Kidney tubule cell (primary cell): ENCODE results near the gene ETS2.
A peak's percentile ranks its signal among the peaks of the same experiment; 100 is the strongest.
"Not testable (repeated sequence)": the region's sequence is repeated elsewhere in the genome, so short reads cannot be mapped to it uniquely, and the experiment has no call there.

Experiments
- DNase-seq: peaks from one replicate; pipeline ENCODE4 v3.0.0-alpha.2; 2018; ENCODE audit warnings: low spot score

The ETS2 gene

GRCh38 chr21:38839328-38840286, 33.9 kb downstream of the ETS2 start:
- peak; percentile 67 for DNase-seq

GRCh38 chr21:38840456-38841300, 34.9 kb downstream of the ETS2 start:
- DNase-seq = no peak

- DNase-seq = no peak
Measured at GRCh38 chr21:38841472-38841871, 35.7 kb downstream of the ETS2 start.

- no peak for DNase-seq
Measured at GRCh38 chr21:38842079-38842478, 36.4 kb downstream of the ETS2 start.

- no peak for DNase-seq
Measured at GRCh38 chr21:38843379-38843778, 37.6 kb downstream of the ETS2 start.

- peak; percentile 24 for DNase-seq
Measured at GRCh38 chr21:38843806-38844503, 38.2 kb downstream of the ETS2 start.

GRCh38 chr21:38845374-38845773, 39.6 kb downstream of the ETS2 start:
- DNase-seq = not testable (repeated sequence)

GRCh38 chr21:38847556-38847955, 41.8 kb downstream of the ETS2 start:
- DNase-seq = no peak

GRCh38 chr21:38848187-38848609, 42.5 kb downstream of the ETS2 start:
- no peak for DNase-seq

GRCh38 chr21:38849776-38850175, 44.0 kb downstream of the ETS2 start:
- peak; percentile 46 for DNase-seq

GRCh38 chr21:38850277-38850951, 44.7 kb downstream of the ETS2 start:
- no peak for DNase-seq

GRCh38 chr21:38851101-38851500, 45.4 kb downstream of the ETS2 start:
- no peak for DNase-seq

GRCh38 chr21:38852278-38852677, 46.5 kb downstream of the ETS2 start:
- peak; percentile 35 for DNase-seq

GRCh38 chr21:38852708-38853107, 47.0 kb downstream of the ETS2 start:
- DNase-seq = no peak

- DNase-seq = peak; percentile 96
Measured at GRCh38 chr21:38853421-38853919, 47.7 kb downstream of the ETS2 start.

GRCh38 chr21:38857152-38857825, 51.6 kb downstream of the ETS2 start:
- no peak for DNase-seq

- no peak for DNase-seq
Measured at GRCh38 chr21:38858026-38858811, 52.5 kb downstream of the ETS2 start.

- no peak for DNase-seq
Measured at GRCh38 chr21:38858812-38859205, 53.1 kb downstream of the ETS2 start.

GRCh38 chr21:38859852-38860251, 54.1 kb downstream of the ETS2 start:
- peak; percentile 55 for DNase-seq

GRCh38 chr21:38861056-38861455, 55.3 kb downstream of the ETS2 start:
- DNase-seq = no peak
